Lower leg skin (tissue), 4 donors: ENCODE results near the gene HEPACAM. TPM values are rescaled to one million over a fixed set of nuclear protein-coding genes. Genes with fewer than 3 reads are reported as not detected.
"Not testable (repeated sequence)": the region's sequence is repeated elsewhere in the genome, so short reads cannot be mapped to it uniquely, and the experiment has no call there.

Source experiments
- DNase-seq, 2 donors: peaks; one replicate each; pipeline ENCODE4 v3.0.0-alpha.2; 2019; ENCODE audit warnings: low spot score in 2 of 2
- H3K4me3 ChIP-seq: fragments of 200-600 bp; sonication (generic); 2 replicates; pipeline ENCODE4 v1.5.1; 2017; ENCODE audit warnings: mild to moderate bottlenecking, low read depth; ENCODE audit not compliant: poor library complexity, severe bottlenecking
- POLR2A ChIP-seq, 2 donors: fragments of 450-650 bp; IDR thresholded peaks; one replicate each; pipeline ENCODE4 v1.6.1; 2016 to 2017; ENCODE audit warnings: antibody characterized with exemption in 2 of 2, mild to moderate bottlenecking in 1 of 2, moderate library complexity in 1 of 2
- WGBS, 2 donors: methylation state at CpG; one replicate each; pipeline ENCODE4 v1.1.5; 2018; 5-methylcytosine and 5-hydroxymethylcytosine counted together
- intact Hi-C: fragments of 100-400 bp; cut with DNase I; formaldehyde crosslinking; loops from one replicate; pipeline ENCODE4 v1.15.0; 2023; ENCODE audit warnings: low total_unique reads
- total RNA-seq, 4 donors: library from RNA; depleted of rRNA; stranded (reverse); fragments of >200 nt; gene quantifications; one replicate each; pipeline ENCODE4 v1.1.0, GENCODE V29; 2016
- TF ChIP-seq, protein P1 (sequence below), 3 donors: fragments of 450-650 bp; IDR thresholded peaks; one replicate each; pipeline ENCODE4 v1.5.1; 2016; ENCODE audit warnings: antibody characterized with exemption in 3 of 3, mild to moderate bottlenecking in 3 of 3, moderate library complexity in 2 of 3

Gene HEPACAM
- total RNA-seq, 4 donors from 2014 or later: 0.06 to 1.9 (median 0.97) TPM; not detected in 1

DNA sequence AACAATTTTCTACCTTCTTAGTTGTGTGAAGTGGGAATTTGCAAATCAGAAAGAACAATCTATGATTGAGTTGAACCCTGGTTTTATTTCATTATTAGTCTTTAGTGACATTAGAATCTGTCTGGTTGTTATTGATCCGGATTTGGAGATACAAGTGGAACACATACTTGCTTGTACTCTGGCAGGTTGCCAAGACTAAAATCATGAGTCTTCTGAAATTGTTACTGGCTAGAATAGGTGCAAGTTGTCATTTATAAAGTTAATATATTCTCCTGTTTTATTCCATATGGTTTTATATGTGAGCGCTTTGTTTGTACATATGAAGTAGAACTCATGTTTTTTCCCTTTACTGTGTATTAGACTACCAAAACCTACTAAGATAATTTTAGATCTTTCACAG, 41.2 kb upstream of the HEPACAM start:
- 59 to 67% methylated on average over 2 of the region's 2 CpGs for WGBS, 2 donors
- no peak overlapping the region for H3K4me3 ChIP-seq
- no peak for DNase-seq
- intact Hi-C loops: no loop called here
- TF ChIP-seq, protein P1, sequence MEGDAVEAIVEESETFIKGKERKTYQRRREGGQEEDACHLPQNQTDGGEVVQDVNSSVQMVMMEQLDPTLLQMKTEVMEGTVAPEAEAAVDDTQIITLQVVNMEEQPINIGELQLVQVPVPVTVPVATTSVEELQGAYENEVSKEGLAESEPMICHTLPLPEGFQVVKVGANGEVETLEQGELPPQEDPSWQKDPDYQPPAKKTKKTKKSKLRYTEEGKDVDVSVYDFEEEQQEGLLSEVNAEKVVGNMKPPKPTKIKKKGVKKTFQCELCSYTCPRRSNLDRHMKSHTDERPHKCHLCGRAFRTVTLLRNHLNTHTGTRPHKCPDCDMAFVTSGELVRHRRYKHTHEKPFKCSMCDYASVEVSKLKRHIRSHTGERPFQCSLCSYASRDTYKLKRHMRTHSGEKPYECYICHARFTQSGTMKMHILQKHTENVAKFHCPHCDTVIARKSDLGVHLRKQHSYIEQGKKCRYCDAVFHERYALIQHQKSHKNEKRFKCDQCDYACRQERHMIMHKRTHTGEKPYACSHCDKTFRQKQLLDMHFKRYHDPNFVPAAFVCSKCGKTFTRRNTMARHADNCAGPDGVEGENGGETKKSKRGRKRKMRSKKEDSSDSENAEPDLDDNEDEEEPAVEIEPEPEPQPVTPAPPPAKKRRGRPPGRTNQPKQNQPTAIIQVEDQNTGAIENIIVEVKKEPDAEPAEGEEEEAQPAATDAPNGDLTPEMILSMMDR (IDR thresholded peaks at IDR 0.05): no peak
- TF ChIP-seq POLR2A (IDR thresholded peaks at IDR 0.05): no peak

DNA sequence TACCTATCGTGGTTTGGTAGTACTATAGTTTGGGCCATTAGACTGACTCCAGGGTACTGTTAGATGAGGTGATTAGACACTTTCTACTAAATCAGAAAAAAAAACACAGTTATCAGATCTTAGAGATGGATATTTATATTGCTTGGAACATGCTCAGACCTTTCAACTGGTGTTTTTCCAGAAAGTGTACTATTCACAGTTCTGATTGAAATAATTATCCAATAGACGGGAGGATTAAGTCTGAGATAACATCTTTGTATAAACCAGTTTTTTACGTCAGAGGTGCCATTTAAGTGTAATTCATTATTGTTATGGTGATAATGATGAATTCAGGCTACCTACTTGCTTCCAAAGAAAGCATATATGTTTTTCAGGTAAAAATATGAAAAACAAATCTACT, 40.7 kb upstream of the HEPACAM start:
- no peak overlapping the region for H3K4me3 ChIP-seq
- 61% methylated on average over 3 of the region's 3 CpGs for WGBS, 2 donors
- intact Hi-C loops: no loop called here
- TF ChIP-seq, protein P1 (IDR thresholded peaks at IDR 0.05): no peak
- no peak for TF ChIP-seq POLR2A (IDR thresholded peaks at IDR 0.05)
- no peak for DNase-seq

DNA sequence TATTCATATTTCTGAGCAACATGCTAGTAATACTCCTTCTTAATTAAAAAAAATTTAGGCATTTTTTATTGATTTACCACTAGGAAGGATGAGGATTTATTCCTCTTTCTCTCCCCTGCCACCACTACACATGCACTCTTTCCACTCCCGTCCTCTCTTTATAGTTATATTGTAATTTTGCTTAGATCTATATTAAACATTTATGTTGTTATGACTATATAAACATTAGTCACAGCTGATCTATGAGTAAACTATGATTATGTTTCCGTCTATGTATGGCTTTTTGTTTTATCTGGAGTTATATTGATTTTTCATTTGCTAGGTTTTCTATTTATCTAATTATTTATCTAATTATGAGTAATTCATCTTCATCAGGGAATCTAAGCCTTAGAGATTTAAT, 36.0 kb upstream of the HEPACAM start:
- 93 to 95% methylated on average over 2 of the region's 2 CpGs for WGBS, 2 donors
- TF ChIP-seq, protein P1 (IDR thresholded peaks at IDR 0.05): no peak
- no peak for TF ChIP-seq POLR2A (IDR thresholded peaks at IDR 0.05)
- no peak for DNase-seq
- intact Hi-C loops: no loop called here
- no peak overlapping the region for H3K4me3 ChIP-seq

DNA sequence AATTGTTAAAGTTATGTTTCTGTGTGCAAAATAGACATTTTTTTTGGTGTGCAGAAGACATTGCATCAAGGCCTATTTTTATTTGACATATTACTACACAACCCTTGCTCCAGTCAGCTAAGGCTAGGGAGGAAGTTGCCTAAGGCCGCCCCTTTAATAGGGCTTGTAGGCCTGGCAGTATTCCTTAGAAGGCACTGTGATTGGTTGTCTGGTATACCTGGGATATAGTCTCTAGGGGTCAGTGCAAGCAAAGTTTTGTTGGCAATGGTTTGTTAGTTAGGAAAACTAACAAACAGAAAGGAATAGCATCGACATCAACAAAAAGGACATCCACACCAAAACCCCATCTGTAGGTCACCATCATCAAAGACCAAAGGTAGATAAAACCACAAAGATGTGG, 35.1 kb upstream of the HEPACAM start:
- DNase-seq: no peak
- TF ChIP-seq, protein P1 (IDR thresholded peaks at IDR 0.05): no peak
- TF ChIP-seq POLR2A (IDR thresholded peaks at IDR 0.05): no peak
- 56 to 81% methylated on average over 2 of the region's 2 CpGs for WGBS, 2 donors
- intact Hi-C loops: no loop called here
- H3K4me3 ChIP-seq: no peak overlapping the region

DNA sequence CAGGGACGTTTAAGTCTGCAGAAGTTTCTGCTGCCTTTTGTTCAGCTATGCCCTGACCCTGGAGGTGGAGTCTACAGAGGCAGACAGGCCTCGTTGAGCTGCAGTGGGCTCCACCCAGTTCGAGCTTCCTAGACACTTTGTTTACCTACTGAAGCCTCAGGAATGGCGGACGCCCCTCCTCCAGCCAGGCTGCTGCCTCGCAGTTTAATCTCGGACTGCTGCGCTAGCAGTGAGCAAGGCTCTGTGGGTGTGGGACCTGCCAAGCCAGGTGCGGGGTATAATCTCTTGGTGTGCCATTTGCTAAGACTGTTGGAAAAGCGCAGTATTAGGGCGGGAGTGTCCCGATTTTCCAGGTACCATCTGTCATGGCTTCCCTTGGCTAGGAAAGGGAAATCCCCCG, 32.4 kb upstream of the HEPACAM start:
- intact Hi-C loops: loop anchor here (10.0 kb wide), 1 partner anchor 457 kb away; no protein-coding TSS in a partner anchor
- not testable (repeated sequence) for DNase-seq, H3K4me3 ChIP-seq
- 90 to 94% methylated on average over 13 of the region's 13 CpGs for WGBS, 2 donors

DNA sequence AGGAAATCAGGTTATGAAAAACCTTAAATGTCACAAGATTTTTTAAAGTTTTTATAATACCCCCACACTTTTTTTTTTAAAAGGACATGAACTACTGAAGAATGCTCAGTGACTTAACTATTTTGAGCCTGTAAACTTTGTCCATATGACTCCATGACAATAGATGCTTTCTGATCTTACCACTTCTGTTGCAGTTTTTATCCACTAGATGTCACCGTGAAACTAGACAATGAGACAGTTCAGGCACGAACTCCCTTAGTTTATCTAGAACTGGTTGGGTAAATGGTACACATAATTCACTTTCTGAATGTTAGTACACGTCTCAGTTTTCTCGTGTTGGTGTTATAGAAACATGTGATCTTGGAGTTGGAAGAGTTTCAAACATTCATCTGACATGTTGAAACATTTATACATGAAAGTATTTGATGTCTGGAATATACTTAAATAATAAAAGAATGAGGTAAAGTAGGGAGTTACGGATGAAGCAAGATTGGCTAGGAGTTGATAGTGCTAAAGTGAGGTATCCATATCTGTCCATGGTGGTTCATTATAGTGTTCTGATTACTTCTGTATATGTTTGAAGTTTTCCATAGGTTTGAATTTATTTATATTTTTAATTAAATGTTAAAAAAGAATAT, 26.2 kb upstream of the HEPACAM start:
- 11 to 16% methylated on average over 5 of the region's 5 CpGs for WGBS, 2 donors
- intact Hi-C loops: loop anchor here (10.0 kb wide), 1 partner anchor 463 kb away; no protein-coding TSS in a partner anchor
- TF ChIP-seq, protein P1 (IDR thresholded peaks at IDR 0.05): no peak
- TF ChIP-seq POLR2A (IDR thresholded peaks at IDR 0.05): no peak
- no peak for DNase-seq
- no peak overlapping the region for H3K4me3 ChIP-seq
